Liver (tissue), 3 donors: ENCODE results near the gene MEIS3.

Experiments
- CTCF ChIP-seq: fragments of 150-350 bp; IDR thresholded peaks from 2 replicates; pipeline ENCODE4 v1.5.1; 2017; ENCODE audit warnings: improper control_type of control experiment, low read depth, low read length; ENCODE audit not compliant: missing input control
- GABPA ChIP-seq, 2 donors: IDR thresholded peaks in 1 of 2; conservative IDR thresholded peaks in 1 of 2; 2 replicates each; pipeline ENCODE4 v1.6.1; 2016; ENCODE audit warnings: antibody characterized with exemption in 2 of 2, mild to moderate bottlenecking in 1 of 2, moderate library complexity in 1 of 2
- JUND ChIP-seq, 2 donors: IDR thresholded peaks; 2 replicates each; pipeline ENCODE4 v1.6.1; 2016; ENCODE audit warnings: antibody characterized with exemption in 2 of 2
- TAF1 ChIP-seq: conservative IDR thresholded peaks from 2 replicates; pipeline ENCODE4 v1.6.1; 2016; ENCODE audit warnings: antibody characterized with exemption, mild to moderate bottlenecking
- ZBTB33 ChIP-seq: IDR thresholded peaks from 2 replicates; pipeline ENCODE4 v1.6.1; 2016; ENCODE audit warnings: antibody characterized with exemption
- donor health status: healthy.
- donor health status: healthy.

GRCh38 chr19:47421844-47422395 is 2.6 kb upstream of the MEIS3 start:
- TF ChIP-seq JUND (IDR thresholded peaks at IDR 0.05) (no peak), CTCF (no peak), GABPA (IDR thresholded peaks at IDR 0.05 in 1 of 2, conservative IDR thresholded peaks at IDR 0.05 in 1 of 2) (no peak), TAF1 (no peak), ZBTB33 (no peak)
